Tibial nerve (tissue), 4 donors: Measurements from ENCODE around the gene TRAK1. TPM values are rescaled to one million over a fixed set of nuclear protein-coding genes. Genes with fewer than 3 reads are reported as not detected.

Experiments used
- DNase-seq, 2 donors: peaks; one replicate each; pipeline ENCODE4 v3.0.0-alpha.2; 2019; ENCODE audit warnings: low spot score in 2 of 2
- H3K27ac ChIP-seq, 4 donors: fragments of 200-600 bp; sonication (generic) in 3 of 4; one replicate each; pipeline ENCODE4 v1.5.1; 2017 to 2019; ENCODE audit warnings: mild to moderate bottlenecking in 1 of 4
- H3K27me3 ChIP-seq, 2 donors: fragments of 200-600 bp; sonication (generic) in 1 of 2; one replicate each; pipeline versions ENCODE4 v1.5.1 to v1.6.0; 2017 to 2019
- H3K36me3 ChIP-seq, 3 donors: fragments of 200-600 bp; sonication (generic); one replicate each; pipeline ENCODE4 v1.5.1; 2018 to 2019
- H3K4me1 ChIP-seq, 4 donors: fragments of 200-600 bp; sonication (generic) in 3 of 4; one replicate each; pipeline ENCODE4 v1.5.1; 2017 to 2019
- H3K4me3 ChIP-seq, 4 donors: fragments of 200-600 bp; sonication (generic) in 3 of 4; one replicate each; pipeline ENCODE4 v1.5.1; 2017 to 2019; ENCODE audit warnings: mild to moderate bottlenecking in 1 of 4, moderate library complexity in 1 of 4
- H3K9me3 ChIP-seq, 4 donors: fragments of 200-600 bp; sonication (generic) in 3 of 4; one replicate each; pipeline ENCODE4 v1.5.1; 2017 to 2019
- CTCF ChIP-seq, 5 experiments: fragments of 200-600 bp in 3 of 5; fragments of 450-650 bp in 2 of 5; sonication (generic) in 3 of 5; IDR thresholded peaks; one replicate each; pipeline ENCODE4 v1.5.1; 2016 to 2019; ENCODE audit warnings: antibody characterized with exemption in 5 of 5, mild to moderate bottlenecking in 3 of 5, moderate library complexity in 2 of 5
- EP300 ChIP-seq, 2 donors: sonication (generic); formaldehyde crosslinking; IDR thresholded peaks; one replicate each; pipeline ENCODE4 v1.6.1; 2017; ENCODE audit warnings: antibody characterized with exemption in 2 of 2, mild to moderate bottlenecking in 1 of 2
- POLR2A ChIP-seq, 2 donors: fragments of 450-650 bp; IDR thresholded peaks; one replicate each; pipeline ENCODE4 v1.6.1; 2017; ENCODE audit warnings: antibody characterized with exemption in 2 of 2, mild to moderate bottlenecking in 2 of 2, moderate library complexity in 2 of 2
- WGBS, 2 donors: methylation state at CpG; one replicate each; pipeline ENCODE4 v1.1.5; 2018; 5-methylcytosine and 5-hydroxymethylcytosine counted together
- total RNA-seq, 4 donors: library from RNA; depleted of rRNA; stranded (reverse); fragments of >200 nt; gene quantifications; one replicate each; pipeline ENCODE4 v1.1.0, GENCODE V29; 2016

TRAK1 gene
- total RNA-seq, 4 donors from 2014 or later, result 28.6 to 68.1 (median 35.5) TPM

- Histone ChIP-seq H3K27ac (no peak overlapping the region), H3K27me3 (peaks cover 2 to 76% of the 10 kb centered on the region in 2 donors), H3K4me3 (no peak overlapping the region), H3K4me1 (peaks cover 0 to 28% (median 8%) of the 10 kb centered on the region in 4 donors), H3K9me3 (no peaks in the 10 kb centered on the region), H3K36me3 (no peaks in the 10 kb centered on the region)
- DNase-seq, result no peak
- TF ChIP-seq CTCF (IDR thresholded peaks at IDR 0.05) (no peak), EP300 (IDR thresholded peaks at IDR 0.05) (no peak), POLR2A (IDR thresholded peaks at IDR 0.05) (no peak)
- 13 to 16% methylated on average over 33 to 60 of the region's 60 CpGs for WGBS, 2 donors
Observed at GRCh38 chr3:42265059-42265991, 174.2 kb downstream of the TRAK1 start.

GRCh38 chr3:42266085-42266484, 174.9 kb downstream of the TRAK1 start, which contains the start of gene CCK:
CCK (minus strand) TSS chr3:42266185; CDS start chr3:42263630, 2,555 bp downstream.
- WGBS, 2 donors, result 45 to 48% methylated on average over 16 of the region's 16 CpGs
- Histone ChIP-seq H3K9me3 (no peaks in the 10 kb centered on the region), H3K27ac (no peak within 1 kb of the TSS), H3K4me3 (no peak within 1 kb of the TSS), H3K36me3 (no peaks in the 10 kb centered on the region), H3K27me3 (peaks cover 2 to 70% of the 10 kb centered on the region in 2 donors), H3K4me1 (peaks cover 0 to 28% (median 8%) of the 10 kb centered on the region in 4 donors)
- no peak for DNase-seq
- TF ChIP-seq POLR2A (IDR thresholded peaks at IDR 0.05) (no peak), EP300 (IDR thresholded peaks at IDR 0.05) (no peak), CTCF (IDR thresholded peaks at IDR 0.05) (no peak)

GRCh38 chr3:42267878-42268277, 176.7 kb downstream of the TRAK1 start:
- Histone ChIP-seq H3K36me3 (no peaks in the 10 kb centered on the region), H3K4me3 (no peak overlapping the region), H3K9me3 (peaks cover 0 to 10% (median 0%) of the 10 kb centered on the region in 4 donors), H3K4me1 (peaks cover 0 to 28% (median 8%) of the 10 kb centered on the region in 4 donors), H3K27me3 (peaks cover 0 to 54% of the 10 kb centered on the region in 2 donors), H3K27ac (no peak overlapping the region)
- TF ChIP-seq EP300 (IDR thresholded peaks at IDR 0.05), result no peak
- TF ChIP-seq CTCF (IDR thresholded peaks at IDR 0.05), result no peak
- TF ChIP-seq POLR2A (IDR thresholded peaks at IDR 0.05), result no peak
- 78 to 83% methylated on average over 6 of the region's 6 CpGs for WGBS, 2 donors
- no peak for DNase-seq

- H3K27me3 ChIP-seq, result peaks cover 0 to 36% of the 10 kb centered on the region in 2 donors
- 86 to 92% methylated on average over 7 of the region's 7 CpGs for WGBS, 2 donors
Observed at GRCh38 chr3:42269647-42270046, 178.5 kb downstream of the TRAK1 start.

More at GRCh38 chr3:42269647-42270046, 178.5 kb downstream of the TRAK1 start:
- Histone ChIP-seq H3K4me1 (peaks cover 0 to 12% (median 2%) of the 10 kb centered on the region in 4 donors), H3K36me3 (no peaks in the 10 kb centered on the region), H3K4me3 (no peak overlapping the region), H3K27ac (no peak overlapping the region), H3K9me3 (peaks cover 0 to 10% (median 0%) of the 10 kb centered on the region in 4 donors)
- no peak for DNase-seq
- TF ChIP-seq POLR2A (IDR thresholded peaks at IDR 0.05) (no peak), EP300 (IDR thresholded peaks at IDR 0.05) (no peak), CTCF (IDR thresholded peaks at IDR 0.05) (no peak)
